H9 (cell line): ENCODE measurements around the gene CDH4. TPM values are rescaled to one million over a fixed set of nuclear protein-coding genes. Genes with fewer than 3 reads are reported as not detected.

Experiments
- DNase-seq: peaks from one replicate; pipeline ENCODE4 v3.0.0-alpha.2; 2017
- H2AFZ ChIP-seq: one replicate; pipeline ENCODE4 v1.6.1; 2013; ENCODE audit warnings: mild to moderate bottlenecking, low read length, control low read depth, moderate library complexity
- H2AK5ac ChIP-seq: 2 replicates; pipeline ENCODE4 v1.6.1; 2013; ENCODE audit warnings: low read length, control low read depth, mixed read lengths; ENCODE audit not compliant: insufficient read length
- H2BK120ac ChIP-seq: one replicate; pipeline ENCODE4 v1.6.1; 2013; ENCODE audit warnings: low read depth, mild to moderate bottlenecking, low read length, control low read depth, inconsistent platforms; ENCODE audit not compliant: poor library complexity, severe bottlenecking
- H2BK12ac ChIP-seq: 2 replicates; pipeline ENCODE4 v1.6.1; 2013; ENCODE audit warnings: low read length, control low read depth, mixed read lengths, low read depth; ENCODE audit not compliant: insufficient read length
- H2BK15ac ChIP-seq: 2 replicates; pipeline ENCODE4 v1.6.1; 2013; ENCODE audit warnings: low read depth, low read length, control low read depth
- H2BK20ac ChIP-seq: one replicate; pipeline ENCODE4 v1.6.1; 2013; ENCODE audit warnings: low read depth, mild to moderate bottlenecking, low read length, control low read depth, inconsistent platforms; ENCODE audit not compliant: poor library complexity, severe bottlenecking
- H2BK5ac ChIP-seq: 2 replicates; pipeline ENCODE4 v1.6.1; 2013; ENCODE audit warnings: low read length, control low read depth, mixed read lengths; ENCODE audit not compliant: insufficient read length
- H3K14ac ChIP-seq: 2 replicates; pipeline ENCODE4 v1.6.1; 2013; ENCODE audit warnings: low read length, control low read depth; ENCODE audit not compliant: insufficient read depth
- H3K18ac ChIP-seq: 2 replicates; pipeline ENCODE4 v1.6.1; 2013; ENCODE audit warnings: low read depth, mild to moderate bottlenecking, mixed read lengths, low read length, control low read depth; ENCODE audit not compliant: insufficient read length
- H3K23ac ChIP-seq: 2 replicates; pipeline ENCODE4 v1.6.1; 2013; ENCODE audit warnings: low read length, control low read depth, mixed read lengths, low read depth; ENCODE audit not compliant: insufficient read length
- H3K23me2 ChIP-seq: 2 replicates; pipeline ENCODE4 v1.6.1; 2013; ENCODE audit warnings: low read depth, mild to moderate bottlenecking, mixed read lengths, low read length, control low read depth; ENCODE audit not compliant: insufficient read length, poor library complexity, severe bottlenecking
- H3K27ac ChIP-seq: 2 replicates; pipeline ENCODE4 v1.5.1; 2013; ENCODE audit warnings: low read length, control low read depth, mixed read lengths, low read depth; ENCODE audit not compliant: insufficient read length
- H3K27me3 ChIP-seq: 2 replicates; pipeline ENCODE4 v1.6.1; 2013; ENCODE audit warnings: low read length, control low read depth, inconsistent platforms; ENCODE audit not compliant: insufficient read depth
- H3K4ac ChIP-seq: 2 replicates; pipeline ENCODE4 v1.6.1; 2013; ENCODE audit warnings: low read depth, mild to moderate bottlenecking, control low read depth, inconsistent platforms, low read length, moderate library complexity
- H3K4me1 ChIP-seq: 2 replicates; pipeline ENCODE4 v1.6.1; 2013; ENCODE audit warnings: low read length, control low read depth, inconsistent platforms; ENCODE audit not compliant: insufficient read depth
- H3K4me2 ChIP-seq: 2 replicates; pipeline ENCODE4 v1.6.1; 2013; ENCODE audit warnings: low read length, control low read depth, mixed read lengths; ENCODE audit not compliant: insufficient read length, insufficient read depth
- H3K56ac ChIP-seq: 2 replicates; pipeline ENCODE4 v1.6.1; 2013; ENCODE audit warnings: low read depth, mild to moderate bottlenecking, mixed read lengths, low read length, control low read depth; ENCODE audit not compliant: insufficient read length
- H3K79me1 ChIP-seq: 2 replicates; pipeline ENCODE4 v1.6.1; 2013; ENCODE audit warnings: low read depth, mild to moderate bottlenecking, moderate library complexity, low read length, control low read depth, inconsistent platforms; ENCODE audit not compliant: insufficient read depth, poor library complexity, severe bottlenecking
- H3K79me2 ChIP-seq: 2 replicates; pipeline ENCODE4 v1.6.1; 2013; ENCODE audit warnings: low read length, control low read depth, inconsistent platforms; ENCODE audit not compliant: insufficient read depth
- H3K9ac ChIP-seq: 2 replicates; pipeline ENCODE4 v1.6.1; 2013; ENCODE audit warnings: low read length, control low read depth, mixed read lengths; ENCODE audit not compliant: insufficient read length; ENCODE audit errors: extremely low read depth
- H3K9me3 ChIP-seq: one replicate; pipeline ENCODE4 v1.6.1; 2013; ENCODE audit warnings: low read depth, low read length, inconsistent platforms; ENCODE audit not compliant: control insufficient read depth
- H3T11ph ChIP-seq: one replicate; pipeline ENCODE4 v1.6.1; 2013; ENCODE audit warnings: mild to moderate bottlenecking, low read length, control low read depth, inconsistent platforms
- H4K20me1 ChIP-seq: one replicate; pipeline ENCODE4 v1.6.1; 2013; ENCODE audit not compliant: control insufficient read depth, insufficient read length, insufficient read depth
- H4K5ac ChIP-seq: 2 replicates; pipeline ENCODE4 v1.6.1; 2013; ENCODE audit warnings: low read depth, mild to moderate bottlenecking, mixed read lengths, low read length, control low read depth; ENCODE audit not compliant: insufficient read length
- H4K8ac ChIP-seq: replicated peaks from 2 replicates; pipeline ENCODE4 v1.6.1; 2013; ENCODE audit warnings: low read length, control low read depth, mixed read lengths, low read depth; ENCODE audit not compliant: insufficient read length
- H4K91ac ChIP-seq: 2 replicates; pipeline ENCODE4 v1.6.1; 2013; ENCODE audit warnings: low read depth, mild to moderate bottlenecking, moderate library complexity, mixed read lengths, low read length, control low read depth; ENCODE audit not compliant: insufficient read length
- H3K27ac Mint-ChIP-seq, 3 experiments: 2 replicates in 2 of 3; 3 replicates in 1 of 3; pipeline ENCODE4 v1.8.0; 2020 to 2021; ENCODE audit warnings: mixed read lengths in 3 of 3, mild to moderate bottlenecking in 1 of 3, moderate library complexity in 1 of 3
- H3K27me3 Mint-ChIP-seq: 2 replicates; pipeline ENCODE4 v1.8.0; 2021; ENCODE audit warnings: low read depth, mild to moderate bottlenecking, moderate library complexity, mixed read lengths
- H3K36me3 Mint-ChIP-seq, 3 experiments: 2 replicates in 2 of 3; 3 replicates in 1 of 3; pipeline ENCODE4 v1.8.0; 2020 to 2021; ENCODE audit warnings: low read depth in 3 of 3, mixed read lengths in 3 of 3; ENCODE audit not compliant: insufficient read depth in 1 of 3
- H3K4me1 Mint-ChIP-seq, 2 experiments: 2 replicates each; pipeline ENCODE4 v1.8.0; 2020; ENCODE audit warnings: mixed read lengths in 2 of 2
- H3K4me3 Mint-ChIP-seq, 2 experiments: 2 replicates in 1 of 2; 3 replicates in 1 of 2; pipeline ENCODE4 v1.8.0; 2020 to 2021; ENCODE audit warnings: mild to moderate bottlenecking in 2 of 2, mixed read lengths in 2 of 2, moderate library complexity in 1 of 2
- H3K9me3 Mint-ChIP-seq, 2 experiments: 2 replicates in 1 of 2; 3 replicates in 1 of 2; pipeline ENCODE4 v1.8.0; 2020; ENCODE audit warnings: mild to moderate bottlenecking in 2 of 2, mixed read lengths in 2 of 2, moderate library complexity in 1 of 2
- CTCF ChIP-seq: fragments of 200-600 bp; sonication (generic); conservative IDR thresholded peaks from 3 replicates; pipeline ENCODE4 v1.8.0; 2021; ENCODE audit warnings: antibody characterized with exemption, mild to moderate bottlenecking
- WGBS: extraction: QIAGEN DNeasy Blood & Tissue Kit; methylation state at CpG from one replicate; pipeline ENCODE4 v1.1.7; 2013; ENCODE audit warnings: missing lambda C conversion rate, low lambda C conversion rate, mixed read lengths; ENCODE audit not compliant: insufficient read length; ENCODE audit errors: extremely low coverage; 5-methylcytosine and 5-hydroxymethylcytosine counted together
- total RNA-seq: library from RNA; stranded (reverse); gene quantifications from 2 replicates; pipeline ENCODE4 v1.2.1, GENCODE V29; 2021

CDH4 gene
- total RNA-seq, 1 experiment from 2014 or later, result 3.0 TPM

GRCh38 chr20:61746781-61747180, 494.7 kb downstream of the CDH4 start:
- Histone ChIP-seq H3K18ac (no peak overlapping the region), H3K79me1 (no peaks in the 10 kb centered on the region), H3K4ac (no peak overlapping the region), H3K23me2 (no peaks in the 10 kb centered on the region), H3K4me2 (no peak overlapping the region), H3K56ac (no peak overlapping the region), H4K5ac (no peak overlapping the region), H2BK120ac (no peak overlapping the region), H3T11ph (no peak overlapping the region), H3K79me2 (no peaks in the 10 kb centered on the region), H2AK5ac (no peak overlapping the region), H3K27me3 (no peaks in the 10 kb centered on the region; the same call in 1 of the 2 replicates), H3K23ac (no peak overlapping the region), H2BK15ac (no peak overlapping the region), H3K14ac (no peak overlapping the region; the same call in 1 of the 2 replicates), H4K91ac (no peak overlapping the region), H2BK20ac (no peak overlapping the region), H3K4me1 (no peaks in the 10 kb centered on the region), H2BK5ac (no peak overlapping the region), H4K8ac (no peak overlapping the region), H3K27ac (no peak overlapping the region), H3K9me3 (no peaks in the 10 kb centered on the region), H2BK12ac (no peak overlapping the region), H3K9ac (no peak overlapping the region), H4K20me1 (no peaks in the 10 kb centered on the region), H2AFZ (no peak overlapping the region)
- no peak for TF ChIP-seq CTCF
- Mint-ChIP-seq H3K27ac (no peak overlapping the region), H3K4me1 (no peaks in the 10 kb centered on the region), H3K9me3 (peaks cover 13% of the 10 kb centered on the region in 2 experiments), H3K4me3 (no peak overlapping the region; a peak in 1 of 5 replicates), H3K36me3 (0 out of 7 replicates have a peak, but pooled peaks cover 0 to 7% (median 0%) of the 10 kb centered on the region in 3 experiments), H3K27me3 (peaks cover 34% of the 10 kb centered on the region)
- no peak for DNase-seq
- no CpG with 5 or more reads among the region's 12 CpGs for WGBS
